Activated CD4-positive, alpha-beta T cell treated with anti-CD3 and anti-CD28 coated beads for 4 hours (primary cell): ENCODE results near the gene TMEM41B.
"Not testable (repeated sequence)": the region's sequence is repeated elsewhere in the genome, so short reads cannot be mapped to it uniquely, and the experiment has no call there.

Source experiments
- DNase-seq, 2 donors: peaks; one replicate each; pipeline ENCODE4 v3.0.0-alpha.2; 2020

Gene TMEM41B, protein sequence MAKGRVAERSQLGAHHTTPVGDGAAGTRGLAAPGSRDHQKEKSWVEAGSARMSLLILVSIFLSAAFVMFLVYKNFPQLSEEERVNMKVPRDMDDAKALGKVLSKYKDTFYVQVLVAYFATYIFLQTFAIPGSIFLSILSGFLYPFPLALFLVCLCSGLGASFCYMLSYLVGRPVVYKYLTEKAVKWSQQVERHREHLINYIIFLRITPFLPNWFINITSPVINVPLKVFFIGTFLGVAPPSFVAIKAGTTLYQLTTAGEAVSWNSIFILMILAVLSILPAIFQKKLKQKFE

DNA sequence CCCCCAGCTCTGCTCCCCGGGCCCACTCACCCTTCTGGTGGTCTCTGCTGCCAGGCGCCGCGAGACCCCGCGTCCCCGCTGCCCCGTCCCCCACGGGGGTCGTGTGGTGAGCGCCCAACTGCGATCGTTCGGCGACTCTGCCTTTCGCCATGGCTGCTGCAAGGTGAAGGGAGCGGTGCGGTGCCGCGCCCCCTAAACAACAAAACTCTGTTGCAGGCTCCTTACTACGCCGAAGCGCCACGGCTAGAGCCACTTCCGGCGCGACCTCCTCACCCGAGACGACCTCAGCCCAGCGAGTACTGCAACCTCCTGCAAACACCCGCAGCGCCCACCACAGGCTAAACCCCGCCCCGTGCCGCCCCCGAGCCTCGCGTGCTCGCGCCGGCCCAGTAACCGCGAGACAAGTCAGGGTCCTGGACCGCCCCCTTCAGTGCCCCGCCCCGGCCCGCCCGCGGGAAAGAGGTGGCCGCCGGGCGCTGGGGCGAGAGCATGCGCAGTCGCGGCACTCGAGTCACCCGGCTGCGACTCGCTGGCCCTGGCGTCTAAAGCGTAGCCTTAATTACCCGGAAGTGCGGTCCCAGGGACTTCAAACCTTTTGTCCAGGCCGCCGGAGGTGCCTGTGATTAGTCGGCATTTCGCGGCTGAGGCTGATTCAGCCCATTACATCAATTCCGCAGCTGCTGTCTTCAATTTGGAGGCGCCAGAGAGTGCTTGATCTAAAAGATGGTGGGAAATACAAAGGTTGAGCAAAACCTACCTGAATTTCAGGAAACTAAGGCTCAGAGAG is at the start of gene TMEM41B:
TMEM41B (minus strand) TSS at position 303 of the 787 bp plus-strand sequence; CDS start at position 151, 152 bp downstream.
- peak; percentile 98 to 99 for DNase-seq

DNA sequence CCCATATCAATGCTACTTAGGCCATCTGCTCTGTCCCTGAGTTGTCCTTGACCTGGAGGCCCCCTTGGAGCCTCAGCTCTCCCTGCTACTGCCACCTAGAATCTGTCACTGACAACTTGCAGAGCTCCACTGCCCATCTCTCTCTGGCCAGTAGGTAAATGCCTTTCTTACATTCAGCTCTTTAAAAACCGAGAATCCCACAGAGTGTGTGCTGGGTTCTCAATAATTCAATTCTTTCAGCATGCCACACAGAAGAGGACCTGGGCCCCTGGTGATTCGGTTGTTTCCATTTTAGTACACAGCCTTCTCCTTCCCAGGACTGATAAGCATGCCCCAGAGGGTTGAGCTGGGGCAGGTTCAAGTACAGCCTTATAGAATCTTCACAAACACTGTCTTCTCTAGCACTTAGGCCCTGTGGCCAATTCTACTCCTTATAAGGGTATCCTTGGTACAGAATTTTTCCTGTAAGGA is 48.0 kb upstream of the TMEM41B start:
- no peak for DNase-seq

DNA sequence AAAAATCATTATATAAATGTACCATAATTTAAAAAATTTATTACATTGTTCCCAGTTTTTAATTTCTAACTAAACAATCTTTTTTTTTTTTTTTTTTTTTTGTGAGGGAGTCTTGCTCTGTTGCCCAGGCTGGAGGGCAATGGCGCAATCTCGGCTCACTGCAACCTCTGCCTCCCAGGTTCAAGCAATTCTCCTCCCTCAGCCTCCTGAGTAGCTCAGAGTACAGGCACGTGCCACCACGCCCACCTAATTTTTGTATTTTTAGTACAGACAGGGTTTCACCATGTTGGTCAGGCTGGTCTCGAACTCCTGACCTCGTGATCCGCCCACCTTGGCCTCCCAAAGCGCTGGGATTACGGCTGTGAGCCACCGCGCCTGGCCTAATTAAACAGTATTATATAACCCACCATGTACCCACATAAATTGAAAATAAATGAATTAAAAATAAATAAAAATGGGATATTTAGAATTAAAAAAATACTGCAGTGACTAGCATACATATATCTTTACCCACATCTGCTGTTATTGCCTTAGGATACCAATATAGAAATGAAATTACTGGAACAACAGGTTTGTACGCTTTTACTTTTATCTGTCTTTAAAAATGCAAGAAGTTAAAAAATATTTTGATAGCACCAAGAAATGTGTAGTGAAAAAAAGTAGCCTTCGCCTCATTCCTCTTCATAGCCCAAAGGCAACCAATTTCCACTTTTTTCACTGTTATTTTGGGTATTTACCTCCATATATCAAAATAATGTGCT is 46.6 kb upstream of the TMEM41B start:
- not testable (repeated sequence) for DNase-seq

DNA sequence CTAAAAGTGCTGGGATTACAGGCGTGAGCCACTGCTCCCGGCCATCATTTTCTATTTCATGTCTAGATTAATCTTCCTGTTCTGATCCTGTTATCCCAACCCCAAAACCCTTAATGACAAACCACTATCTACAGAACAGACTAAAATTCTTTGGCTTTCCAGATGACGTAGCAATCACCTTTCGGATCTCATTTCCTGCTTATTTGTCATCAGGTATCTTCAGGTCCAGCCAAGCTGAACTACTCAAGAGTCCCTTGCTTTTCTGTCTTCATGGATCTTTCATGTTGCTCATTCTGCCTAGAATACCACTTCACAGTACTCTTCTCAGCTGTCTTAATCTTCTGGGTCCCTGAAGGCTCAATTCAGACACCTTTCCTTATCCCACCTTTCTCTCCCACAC is 42.6 kb upstream of the TMEM41B start:
- no peak for DNase-seq

DNA sequence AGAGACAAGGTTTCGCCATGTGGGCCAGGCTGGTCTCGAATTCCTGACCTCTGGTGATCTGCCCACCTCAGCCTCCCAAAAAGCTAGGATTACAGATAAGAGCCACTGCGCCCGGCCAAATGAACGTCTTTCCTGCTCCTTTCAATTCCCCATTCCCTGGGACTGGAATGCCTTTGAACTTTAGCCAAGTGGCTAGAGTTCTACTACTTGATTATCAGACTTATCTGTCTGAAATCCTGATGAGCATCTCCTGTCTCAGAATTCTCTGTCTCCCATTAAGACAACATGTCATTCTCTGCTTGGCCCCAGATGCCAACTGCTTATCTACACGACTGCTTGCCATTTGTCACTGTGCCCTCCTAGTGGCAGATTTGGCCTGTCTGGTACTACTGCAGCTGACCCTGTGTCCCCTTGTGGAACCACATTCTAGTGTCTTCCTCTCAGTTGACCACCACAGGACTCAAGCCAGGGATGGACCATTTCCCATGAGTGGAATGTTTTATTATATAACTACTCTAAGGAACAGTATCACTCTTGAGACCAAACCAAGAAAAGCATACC is 37.0 kb upstream of the TMEM41B start:
- DNase-seq = no peak

DNA sequence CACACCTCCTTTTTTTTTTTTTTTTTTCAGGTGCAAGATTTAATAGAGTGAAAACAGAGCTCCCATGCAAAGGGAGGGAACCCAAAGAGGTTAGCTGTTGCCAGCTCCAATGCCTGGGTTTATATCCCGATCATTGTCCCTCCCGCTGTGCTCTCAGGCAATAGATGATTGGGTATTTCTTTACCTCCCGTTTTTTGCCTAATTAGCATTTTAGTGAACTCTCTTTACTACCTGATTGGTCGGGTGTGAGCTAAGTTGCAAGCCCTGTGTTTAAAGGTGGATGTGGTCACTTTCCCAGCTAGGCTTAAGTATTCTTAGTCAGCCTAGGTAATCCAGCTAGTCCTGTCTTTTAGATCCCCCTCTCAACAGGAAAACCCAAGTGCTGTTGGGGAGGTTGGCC is 33.4 kb upstream of the TMEM41B start:
- not testable (repeated sequence) for DNase-seq

DNA sequence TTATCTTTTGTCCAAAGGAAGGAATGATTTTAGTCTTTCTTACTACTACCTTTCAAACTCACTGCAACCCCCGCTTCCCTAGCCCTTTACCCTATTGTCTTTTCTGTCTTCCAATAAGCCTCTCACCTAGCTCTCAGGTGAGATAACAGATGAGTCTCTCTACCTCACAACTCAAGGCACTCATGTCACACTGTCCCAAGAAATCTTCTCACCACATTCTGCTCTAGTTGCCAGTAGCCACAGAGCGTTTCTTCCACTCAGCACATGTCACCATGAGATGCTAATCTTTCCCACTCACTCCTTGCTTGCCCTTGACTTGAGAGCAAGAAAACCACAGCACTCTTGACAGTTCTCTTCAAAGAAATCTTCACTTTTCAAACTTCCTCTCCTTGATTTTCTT is 32.7 kb upstream of the TMEM41B start:
- no peak for DNase-seq

DNA sequence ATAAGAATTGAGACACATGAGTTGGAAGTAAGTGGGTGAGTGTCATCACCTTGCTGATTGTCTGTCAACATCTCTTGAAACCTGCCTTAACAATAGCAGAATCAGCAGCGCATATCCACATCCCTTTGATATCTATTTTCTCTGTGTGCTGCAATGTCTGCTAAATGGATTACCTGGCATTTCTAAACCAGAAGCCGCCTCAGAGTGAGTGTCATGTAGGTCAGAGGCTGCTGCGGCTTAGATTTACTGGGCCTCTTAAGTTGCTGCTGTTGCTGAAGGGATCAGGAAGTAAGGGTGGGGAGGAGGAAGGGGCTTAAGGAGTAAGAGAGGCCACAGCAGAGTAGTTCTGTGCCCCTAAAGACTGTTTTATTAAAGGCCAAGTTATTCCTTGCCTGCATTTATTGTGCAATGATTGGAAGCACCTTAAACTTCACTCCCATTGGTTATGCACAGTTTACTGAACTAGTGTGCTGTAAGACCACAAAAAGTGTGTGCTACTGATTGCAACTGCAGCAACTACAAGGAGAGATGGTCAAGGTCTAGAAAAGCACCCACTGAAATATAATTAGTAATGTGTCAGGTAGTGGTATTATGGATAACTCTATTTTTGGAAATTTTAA is 29.8 kb upstream of the TMEM41B start:
- no peak for DNase-seq

DNA sequence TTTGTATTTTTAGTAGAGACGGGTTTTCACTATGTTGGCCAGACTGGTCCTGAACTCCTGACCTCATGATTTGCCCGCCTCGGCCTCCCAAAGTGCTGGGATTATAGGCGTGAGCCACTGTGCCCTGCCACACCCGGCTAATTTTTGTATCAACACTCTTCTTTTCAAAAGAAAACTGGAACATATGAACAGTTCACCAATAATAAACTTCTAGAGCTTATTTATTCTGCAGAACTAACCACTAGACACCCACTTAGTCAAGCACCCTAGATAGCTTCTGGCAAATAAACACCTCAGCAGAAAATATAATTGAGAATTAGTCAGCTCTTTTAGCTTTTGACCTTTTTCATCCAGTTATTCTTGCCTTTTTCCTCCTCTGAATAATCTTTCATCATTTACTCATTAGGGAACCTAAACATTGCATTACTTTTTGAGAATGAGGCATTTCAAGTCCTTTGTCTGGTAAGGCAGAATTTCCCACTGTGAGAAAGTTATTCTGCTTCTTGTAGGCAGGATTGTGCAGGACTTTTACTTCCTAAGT is 27.3 kb upstream of the TMEM41B start:
- DNase-seq = no peak

DNA sequence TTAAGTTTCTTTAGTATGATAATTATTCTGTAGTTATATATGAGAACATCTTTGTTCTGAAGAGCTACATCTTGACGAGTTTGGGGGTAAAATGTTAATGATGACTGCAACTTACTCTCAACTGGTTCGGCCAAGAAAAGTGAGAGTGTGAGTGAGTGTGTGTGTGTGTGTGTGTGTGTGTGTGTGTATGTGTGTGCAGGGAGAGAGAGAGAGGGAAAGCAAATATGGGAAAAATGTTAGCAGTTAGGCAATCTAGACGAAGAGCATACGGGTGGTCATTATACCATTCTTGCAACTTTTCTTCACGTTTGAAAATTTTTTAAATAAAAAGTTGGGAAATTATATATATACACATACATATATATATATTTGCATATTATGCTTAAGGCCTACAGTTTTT is 18.3 kb upstream of the TMEM41B start:
- DNase-seq = no peak

DNA sequence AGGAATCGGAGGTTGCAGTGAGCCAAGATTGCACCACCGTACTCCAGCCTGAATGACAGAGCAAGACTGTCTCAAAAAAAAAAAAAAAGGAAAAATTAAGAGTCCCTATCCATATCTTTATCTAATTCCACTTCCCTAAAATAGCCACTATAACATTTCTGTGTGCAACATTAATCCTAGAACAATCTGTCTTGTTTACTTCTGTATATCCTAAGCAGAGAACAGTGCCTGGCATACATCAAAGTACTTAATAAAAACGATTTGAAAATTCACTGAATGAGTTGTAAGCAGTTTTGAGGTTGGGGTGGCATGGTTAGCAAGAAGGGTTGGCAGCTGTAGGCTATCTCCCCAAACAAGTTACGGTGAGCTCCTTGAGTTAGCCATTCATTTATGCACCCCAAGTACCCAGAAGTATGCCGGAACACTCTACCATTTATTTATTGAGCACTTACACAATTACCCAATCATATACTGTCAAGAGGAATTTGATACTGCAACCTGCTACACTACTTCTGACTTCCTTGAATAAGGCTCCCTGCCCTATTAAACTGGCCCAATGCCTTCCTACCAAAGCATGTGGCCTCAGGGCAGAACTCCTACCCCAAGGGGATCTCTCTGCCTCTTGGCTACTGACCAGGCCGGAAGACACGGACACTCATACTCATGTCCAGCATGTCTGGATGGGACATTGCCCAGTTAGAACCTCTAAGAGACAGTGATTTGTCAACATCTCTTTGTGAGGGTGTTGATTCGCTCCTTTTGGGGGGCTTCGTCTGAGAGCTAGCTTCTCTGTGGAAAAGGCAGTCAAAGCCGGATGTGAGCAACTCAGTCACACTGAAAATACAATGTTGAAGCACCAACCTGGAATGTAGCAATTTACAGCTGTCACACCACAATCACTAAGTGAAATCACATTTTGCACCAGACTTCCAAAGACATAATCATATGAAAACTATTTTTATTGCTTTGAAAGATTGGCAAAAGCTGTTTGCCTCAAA is 16.3 kb upstream of the TMEM41B start:
- no peak for DNase-seq

DNA sequence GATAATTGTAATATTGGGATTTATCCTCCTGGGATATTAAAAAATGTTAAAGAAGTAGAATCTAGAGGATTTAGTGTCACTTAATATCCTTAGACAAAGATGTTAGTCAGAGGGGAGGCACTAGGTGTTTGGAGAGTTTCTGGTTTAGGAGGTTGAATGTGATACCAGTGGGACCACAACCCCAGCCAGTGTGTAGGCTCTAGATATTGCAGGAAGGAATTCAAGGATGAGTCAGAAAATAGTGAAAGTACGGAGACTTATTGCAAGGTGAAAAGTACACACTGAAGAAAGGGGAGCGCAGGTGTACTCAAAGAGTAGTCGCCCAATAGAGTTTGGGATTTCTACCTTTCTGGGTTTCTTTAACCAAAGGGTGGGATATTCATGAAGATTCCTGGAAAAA is 5.7 kb upstream of the TMEM41B start:
- DNase-seq = no peak

DNA sequence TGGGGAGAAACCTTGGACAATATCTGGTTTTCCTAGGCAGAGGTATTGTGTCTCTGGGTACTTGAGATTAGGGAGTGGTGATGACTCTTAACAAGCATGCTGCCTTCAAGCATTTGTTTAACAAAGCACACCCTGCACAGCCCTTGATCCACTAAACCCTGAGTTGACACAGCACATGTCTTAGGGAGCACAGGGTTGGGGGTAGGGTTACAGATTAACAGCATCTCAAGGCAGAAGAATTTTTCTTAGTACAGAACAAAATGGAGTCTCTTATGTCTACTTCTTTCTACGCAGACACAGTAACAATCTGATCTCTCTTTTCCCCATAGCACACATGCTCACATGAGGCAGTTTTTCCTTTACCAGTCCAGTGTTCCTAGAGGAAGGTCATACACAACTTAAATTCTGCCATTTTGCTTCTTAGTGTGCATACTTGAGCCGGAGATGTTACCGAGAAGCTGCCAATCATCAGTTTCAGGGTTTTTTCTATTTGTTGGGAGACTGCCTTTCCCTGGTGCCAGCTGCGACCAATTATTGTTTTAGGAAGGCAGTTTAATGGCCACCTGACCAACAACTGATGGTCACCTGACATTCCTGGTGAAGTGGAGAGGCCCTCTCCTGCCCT is 5.1 kb upstream of the TMEM41B start:
- not testable (repeated sequence) for DNase-seq

DNA sequence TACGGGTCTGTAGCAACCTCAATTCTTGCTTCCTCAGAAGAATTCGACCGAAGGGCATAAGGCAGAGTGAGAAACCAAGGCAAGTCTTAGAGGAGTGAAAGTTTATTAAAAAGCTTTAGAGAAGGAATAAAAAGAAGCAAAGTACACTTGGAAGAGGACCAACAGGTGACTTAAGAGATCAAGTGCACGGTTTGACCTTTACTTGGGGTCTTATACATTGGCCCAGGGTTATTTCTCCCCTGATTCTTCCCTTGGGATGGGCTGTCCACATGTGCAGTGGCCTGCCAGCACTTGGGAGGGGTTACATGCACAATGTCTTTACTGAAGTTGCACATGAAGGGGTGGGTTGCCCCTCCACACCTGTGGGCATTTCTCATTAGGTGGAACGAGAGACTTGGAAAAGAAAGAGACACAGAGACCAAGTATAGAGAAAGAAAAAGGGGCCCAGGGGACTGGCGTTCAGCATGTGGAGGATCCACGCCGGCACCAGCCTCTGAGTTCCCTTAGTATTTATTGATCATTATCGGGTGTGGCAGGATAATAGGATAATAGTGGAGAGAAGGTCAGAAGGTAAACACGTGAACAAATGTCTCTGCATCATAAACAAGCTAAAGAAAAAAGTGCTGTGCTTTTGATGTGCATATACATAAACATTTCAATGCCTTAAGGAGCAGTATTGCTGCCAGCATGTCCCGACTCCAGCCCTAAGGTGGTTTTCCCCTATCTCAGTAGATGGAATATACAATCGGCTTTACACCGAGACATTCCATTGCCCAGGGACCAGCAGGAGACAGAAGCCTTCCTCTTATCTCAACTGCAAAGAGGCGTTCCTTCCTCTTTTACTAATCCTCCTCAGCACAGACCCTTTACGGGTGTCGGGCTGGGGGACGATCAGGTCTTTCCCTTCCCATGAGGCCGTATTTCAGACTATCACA is 4.3 kb upstream of the TMEM41B start:
- DNase-seq = not testable (repeated sequence)

DNA sequence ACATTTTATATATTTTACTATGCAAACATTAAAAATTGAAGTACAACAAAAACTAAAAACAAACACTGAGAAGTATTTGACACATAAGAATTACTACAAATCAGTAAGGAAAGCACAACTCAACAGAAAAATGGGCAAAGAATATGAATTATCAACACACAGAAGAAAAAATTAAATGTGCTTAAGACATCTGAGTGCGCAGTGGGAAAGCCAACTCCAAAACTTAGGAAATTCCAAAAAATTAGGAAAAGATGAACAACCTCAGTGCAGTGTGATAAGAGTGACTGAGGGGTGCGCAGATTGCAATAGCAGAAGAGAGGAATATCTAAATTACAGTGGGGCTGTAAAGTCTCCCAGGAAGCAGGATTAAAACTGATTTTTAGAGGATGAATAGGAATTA is 1.9 kb upstream of the TMEM41B start:
- DNase-seq = no peak

DNA sequence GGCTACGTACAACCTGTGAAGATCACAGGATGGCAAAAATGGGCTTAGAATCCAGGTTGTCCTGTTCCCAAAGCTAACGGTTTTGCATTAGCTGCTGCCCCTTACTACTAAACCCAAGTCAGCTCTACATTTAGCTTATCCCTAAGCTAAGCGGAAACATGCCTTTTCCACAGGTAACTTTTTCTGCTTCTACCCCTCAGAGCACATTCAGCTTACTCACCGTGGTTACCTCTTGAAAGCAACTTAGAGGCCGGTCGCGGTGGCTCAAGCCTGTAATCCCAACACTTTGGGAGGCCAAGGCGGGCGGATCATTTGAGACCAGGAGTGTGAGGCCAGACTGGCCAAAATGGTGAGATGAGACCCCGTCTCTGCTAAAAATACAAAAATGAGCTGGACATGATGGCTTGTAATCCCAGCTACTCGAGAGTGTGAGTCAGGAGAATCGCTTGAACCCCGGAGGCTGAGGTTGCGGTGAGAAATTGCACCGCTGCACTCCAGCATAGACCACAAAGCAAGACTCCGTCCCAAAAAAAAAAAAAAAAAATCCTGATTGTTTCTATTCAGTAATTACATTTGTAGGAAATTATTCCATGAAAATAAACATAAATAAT is 790 bp upstream of the TMEM41B start:
- peak in 1 of 2 donors; percentile 2 for DNase-seq

DNA sequence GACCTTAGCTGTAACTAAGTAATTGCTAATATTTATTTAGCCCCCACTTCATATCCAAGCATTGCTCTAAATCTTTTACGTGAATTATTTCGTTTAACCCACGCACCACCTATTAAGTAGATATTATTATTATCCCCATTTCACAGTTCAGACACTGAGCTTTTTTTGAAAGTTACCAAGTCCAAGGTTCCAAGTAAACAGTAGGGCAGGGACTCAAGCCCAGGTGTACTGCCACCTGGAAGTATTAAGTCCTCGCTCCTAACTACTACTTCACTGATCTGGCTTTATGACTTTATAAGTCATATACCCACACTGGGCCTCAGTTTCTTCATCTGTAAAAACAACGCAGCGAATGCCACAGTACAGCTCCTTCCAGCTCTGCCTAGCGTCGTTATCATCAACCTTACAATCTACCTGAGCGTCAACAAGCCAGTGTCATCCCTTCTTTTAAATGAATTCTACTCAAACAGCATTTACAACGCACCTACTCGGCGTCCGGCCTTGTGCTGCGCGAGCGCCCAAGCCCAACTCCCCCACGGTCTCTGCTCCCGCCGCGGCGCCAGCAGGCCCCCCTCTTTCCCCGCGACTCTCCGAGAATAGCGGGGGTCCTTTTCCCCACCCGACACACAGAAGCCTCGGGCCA is 624 bp downstream of the TMEM41B start:
- peak in 1 of 2 donors; percentile 11 for DNase-seq

DNA sequence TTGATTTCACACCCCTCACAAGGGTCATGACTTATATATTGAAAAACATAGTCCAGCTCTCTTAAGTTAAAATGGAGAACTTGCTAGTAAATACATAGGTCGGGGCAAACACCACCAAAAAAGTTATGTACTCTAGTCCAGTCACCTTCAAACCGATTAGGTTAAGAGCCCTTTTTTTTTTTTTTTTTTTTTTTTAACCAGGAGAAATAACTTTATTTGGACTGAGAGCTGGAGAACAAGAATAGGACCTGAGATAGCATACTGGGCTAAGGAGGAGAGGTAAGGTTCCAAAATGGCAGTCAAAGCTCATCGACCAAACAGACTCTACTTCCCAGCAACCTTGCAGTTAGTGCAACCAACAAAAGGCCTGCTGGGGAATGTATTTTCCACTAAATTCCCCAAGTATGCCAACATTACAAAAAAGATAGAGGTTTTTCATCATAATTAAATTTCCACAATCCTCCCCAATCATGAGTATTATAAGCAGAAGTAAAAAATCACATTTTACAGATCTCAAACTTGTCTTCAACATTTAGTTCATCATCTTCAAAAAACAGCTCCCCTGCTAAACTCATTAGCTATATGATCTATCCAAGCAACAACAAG is 3.8 kb downstream of the TMEM41B start:
- DNase-seq = no peak
